Endothelial cell of umbilical vein (primary cell): Measurements from ENCODE around the gene MYH3. TPM values are rescaled to one million over a fixed set of nuclear protein-coding genes. Genes with fewer than 3 reads are reported as not detected.

Experiments used
- BruUV-seq: library from RNA; stranded (reverse); fragments of 400-500 nt; replicated peaks from 2 replicates; lab custom pipeline; 2021; lab: Mats Ljungman, UMichigan
- CTCF ChIA-PET: fragments of 300-600, 350-600 bp; sonication (Branson Sonifier 250); formaldehyde crosslinking; loops from one replicate; lab custom pipeline; 2021; ENCODE audit warnings: antibody characterized with exemption, inconsistent platforms; lab: Charles Lee
- POLR2A ChIA-PET: fragments of 300-600, 350-600 bp; sonication (Branson Sonifier 250); formaldehyde crosslinking; loops from one replicate; lab custom pipeline; 2021; ENCODE audit warnings: antibody characterized with exemption, inconsistent platforms; lab: Charles Lee
- DNase-seq: peaks from one replicate; pipeline ENCODE4 v3.0.0-alpha.2; 2011; ENCODE audit warnings: low read depth, low spot score
- FAIRE-seq: peaks from 2 replicates; lab custom pipeline; 2011; peaks lifted over from hg19 to GRCh38; lab: Jason Lieb, UNC
- H2AFZ ChIP-seq: 2 replicates; pipeline ENCODE4 v1.6.0; 2012; ENCODE audit warnings: low read depth, low read length, control low read depth, inconsistent platforms
- H3K27ac ChIP-seq: 2 replicates; pipeline ENCODE4 v1.5.1; 2011; ENCODE audit warnings: low read depth, mild to moderate bottlenecking, control low read depth, low read length, moderate library complexity; ENCODE audit not compliant: insufficient read depth
- H3K27me3 ChIP-seq, 2 experiments: 2 replicates each; pipeline versions ENCODE4 v1.6.0 to v1.6.1; 2011; ENCODE audit warnings: low read length in 2 of 2, mixed read lengths in 1 of 2; ENCODE audit not compliant: control insufficient read depth in 2 of 2, insufficient read depth in 2 of 2
- H3K36me3 ChIP-seq, 2 experiments: 2 replicates in 1 of 2; 3 replicates in 1 of 2; pipeline ENCODE4 v1.5.1; 2011; ENCODE audit warnings: low read length in 2 of 2, mild to moderate bottlenecking in 1 of 2, moderate library complexity in 1 of 2; ENCODE audit not compliant: control insufficient read depth in 2 of 2, insufficient read depth in 2 of 2; ENCODE audit errors: extremely low read depth in 1 of 2
- H3K4me1 ChIP-seq: 3 replicates; pipeline ENCODE4 v1.5.1; 2011; ENCODE audit warnings: mild to moderate bottlenecking, low read length; ENCODE audit not compliant: control insufficient read depth, insufficient read depth; ENCODE audit errors: extremely low read depth
- H3K4me2 ChIP-seq: 2 replicates; pipeline ENCODE4 v1.6.1; 2011; ENCODE audit warnings: low read length, control low read depth, mixed read lengths; ENCODE audit not compliant: insufficient read depth
- H3K4me3 ChIP-seq, 3 experiments: fragments of 200-600 bp in 1 of 3; sonication (generic), shearing (Covaris generic) in 1 of 3; replicated peaks in 1 of 3; 2 replicates each; pipeline ENCODE4 v1.5.1; 2011 to 2016; ENCODE audit warnings: control low read depth in 3 of 3, low read length in 3 of 3, mild to moderate bottlenecking in 2 of 3, inconsistent platforms in 1 of 3, low read depth in 1 of 3, moderate library complexity in 1 of 3; ENCODE audit not compliant: insufficient read depth in 1 of 3
- H3K79me2 ChIP-seq: 2 replicates; pipeline ENCODE4 v1.6.0; 2012; ENCODE audit warnings: low read length, inconsistent platforms; ENCODE audit not compliant: control insufficient read depth, insufficient read depth
- H3K9ac ChIP-seq: replicated peaks from 2 replicates; pipeline ENCODE3; 2011; ENCODE audit warnings: low read length, control low read depth; ENCODE audit not compliant: insufficient read depth; ENCODE audit errors: extremely low read depth
- H3K9me1 ChIP-seq: replicated peaks from 3 replicates; pipeline ENCODE4 v1.6.0; 2011; ENCODE audit warnings: mild to moderate bottlenecking, low read length; ENCODE audit not compliant: control insufficient read depth, insufficient read depth; ENCODE audit errors: extremely low read depth
- H3K9me3 ChIP-seq: replicated peaks from 2 replicates; pipeline ENCODE4 v1.5.1; 2012; ENCODE audit warnings: low read length, inconsistent platforms; ENCODE audit not compliant: control insufficient read depth, insufficient read depth
- H4K20me1 ChIP-seq: replicated peaks from 2 replicates; pipeline ENCODE3; 2011; ENCODE audit warnings: mild to moderate bottlenecking, low read length; ENCODE audit not compliant: control insufficient read depth, insufficient read depth; ENCODE audit errors: extremely low read depth
- CTCF ChIP-seq, 2 donors: IDR thresholded peaks; 1 replicate in 1 of 2; 2 replicates in 1 of 2; pipeline ENCODE4 v1.5.1; 2011; ENCODE audit warnings: low read length in 2 of 2, mild to moderate bottlenecking in 2 of 2, moderate library complexity in 2 of 2, control low read depth in 1 of 2, inconsistent platforms in 1 of 2, low read depth in 1 of 2; ENCODE audit not compliant: insufficient read depth in 1 of 2; ENCODE audit errors: extremely low read depth in 1 of 2
- GATA2 ChIP-seq: IDR thresholded peaks from 2 replicates; pipeline ENCODE4 v1.7.0; 2011; ENCODE audit warnings: low read depth, mild to moderate bottlenecking, moderate library complexity, mixed read lengths, low read length; ENCODE audit not compliant: insufficient read length, insufficient read depth
- MAX ChIP-seq: IDR thresholded peaks from 2 replicates; pipeline ENCODE4 v1.6.1; 2011; ENCODE audit not compliant: insufficient read depth, insufficient read length
- POLR2A ChIP-seq: IDR thresholded peaks from 2 replicates; pipeline ENCODE4 v1.6.1; 2012; ENCODE audit warnings: low read depth, mild to moderate bottlenecking, control low read depth, low read length
- dilution Hi-C: fragments of 300-500 bp; cut with MboI; formaldehyde crosslinking; loops from one replicate; pipeline ENCODE4 v1.15.0; 2019; ENCODE audit warnings: low sequenced_read_pairs; ENCODE audit not compliant: extremely low pct_ligation_motif_present
- intact Hi-C: fragments of 100-400 bp; cut with micrococcal nuclease; formaldehyde crosslinking; loops from one replicate; pipeline ENCODE4 v1.10.0; 2022
- polyA plus RNA-seq, 4 experiments: library from polyadenylated mRNA; depleted of rRNA in 3 of 4; stranded (reverse) in 3 of 4; unstranded in 1 of 4; fragments of >200 nt; gene quantifications; 2 replicates each; pipeline versions ENCODE4 v1.2.1 to v1.2.3, GENCODE V29; 2011 to 2012; ENCODE audit warnings: missing spikeins in 1 of 4
- total RNA-seq: library from RNA; stranded (reverse); gene quantifications from 2 replicates; pipeline ENCODE4 v1.2.3, GENCODE V29; 2021

Gene MYH3
- total and polyA plus RNA-seq, 2 donors (not counting 3 experiments of a cell fraction or from before 2014, with no cell fraction given), result 0.65 to 0.73 TPM

- Histone ChIP-seq H3K4me1 (no peaks in the 10 kb centered on the region), H3K9me3 (no peaks in the 10 kb centered on the region), H3K27ac (no peak overlapping the region), H3K36me3 (no peaks in the 10 kb centered on the region), H3K9me1 (no peaks in the 10 kb centered on the region), H3K9ac (no peak overlapping the region), H2AFZ (no peak overlapping the region), H3K79me2 (no peaks in the 10 kb centered on the region), H3K27me3 (no peaks in the 10 kb centered on the region), H3K4me3 (no peak overlapping the region), H3K4me2 (no peak overlapping the region), H4K20me1 (no peaks in the 10 kb centered on the region)
- TF ChIP-seq GATA2 (no peak), POLR2A (no peak), CTCF (IDR thresholded peaks at IDR 0.05; ENCODE audit: extremely low read depth in 1 of 2, insufficient read depth in 1 of 2, low read depth in 1 of 2, low read length in 2 of 2) (no peak), MAX (no peak)
- intact Hi-C loops, result no loop called here
- CTCF ChIA-PET, result interaction anchor here (1.1 to 8.2 kb wide), 3 partner anchors 9 to 697 kb away, joined by 3 to 108 read pairs (median 15); no protein-coding TSS in a partner anchor
- no TSS peak for BruUV-seq
- FAIRE-seq (no peak), DNase-seq (no peak)
- POLR2A ChIA-PET, result no interaction called here
- dilution Hi-C loops, result no loop called here
Measured at GRCh38 chr17:10620823-10621222, 36.3 kb downstream of the MYH3 start.

GRCh38 chr17:10618202-10618635 lies 38.9 kb downstream of the MYH3 start:
- Histone ChIP-seq H3K27me3 (no peaks in the 10 kb centered on the region), H3K4me2 (no peak overlapping the region), H3K4me3 (no peak overlapping the region), H4K20me1 (no peaks in the 10 kb centered on the region), H3K9me3 (no peaks in the 10 kb centered on the region), H3K4me1 (no peaks in the 10 kb centered on the region), H3K27ac (no peak overlapping the region), H2AFZ (no peak overlapping the region), H3K36me3 (no peaks in the 10 kb centered on the region), H3K79me2 (no peaks in the 10 kb centered on the region), H3K9me1 (no peaks in the 10 kb centered on the region), H3K9ac (no peak overlapping the region)
- no peak for TF ChIP-seq MAX
- peak; percentile 90 to 93 for TF ChIP-seq CTCF (IDR thresholded peaks at IDR 0.05; ENCODE audit: extremely low read depth in 1 of 2, insufficient read depth in 1 of 2, low read depth in 1 of 2, low read length in 2 of 2)
- no TSS peak for BruUV-seq
- peak; percentile 90 for FAIRE-seq
- POLR2A ChIA-PET, result no interaction called here
- DNase-seq, result peak; percentile 46
- dilution Hi-C loops, result no loop called here
- CTCF ChIA-PET, result interaction anchor here (0.6 to 8.2 kb wide), 25 partner anchors 8 to 1623 kb away, joined by 3 to 108 read pairs (median 4); partner anchors contain the start of genes CFAP52 and STX8
- intact Hi-C loops, result loop anchor here (1.0 to 10.0 kb wide), 4 partner anchors 291 to 893 kb away; no protein-coding TSS in a partner anchor
